ENCODE measurements around the gene CTCFL. TPM values are rescaled to one million over a fixed set of nuclear protein-coding genes. Genes with fewer than 3 reads are reported as not detected.
A peak's percentile ranks its signal among the peaks of the same experiment; 100 is the strongest.

CTCFL gene
- total RNA-seq, 2 donors from 2014 or later: 10.8 TPM; not detected in 1

- Histone ChIP-seq H3K27ac (no peak overlapping the region), H3K36me3 (no peaks in the 10 kb centered on the region), H3K27me3 (replicated peaks; ENCODE audit: insufficient read depth) (no peaks in the 10 kb centered on the region), H3K4me3 (no peak overlapping the region), H3K4me1 (replicated peaks) (no peaks in the 10 kb centered on the region), H3K9me3 (no peaks in the 10 kb centered on the region)
- DNase-seq (ENCODE audit: low spot score): no peak
- TF ChIP-seq POLR2AphosphoS5 (IDR thresholded peaks at IDR 0.05) (no peak), POLR2A (IDR thresholded peaks at IDR 0.05) (no peak), CTCF (IDR thresholded peaks at IDR 0.05) (no peak)
- 87% methylated on average over 11 of the region's 11 CpGs for WGBS
- intact Hi-C loops (cut with DNase I): no loop called here
These were observed 42.8 kb downstream of the CTCFL start for GRCh38 chr20:57482148-57482547.

- intact Hi-C loops (cut with DNase I): no loop called here
- 71% methylated on average over 8 of the region's 9 CpGs for WGBS
- no peaks in the 10 kb centered on the region for H3K36me3 ChIP-seq
- TF ChIP-seq POLR2A (IDR thresholded peaks at IDR 0.05) (no peak), CTCF (IDR thresholded peaks at IDR 0.05) (no peak), POLR2AphosphoS5 (IDR thresholded peaks at IDR 0.05) (no peak)
- no peaks in the 10 kb centered on the region for H3K9me3 ChIP-seq
- H3K4me1 ChIP-seq (replicated peaks): no peaks in the 10 kb centered on the region
- H3K4me3 ChIP-seq: no peak overlapping the region
- H3K27ac ChIP-seq: peak overlapping the region; percentile 8 to 31
- H3K27me3 ChIP-seq (replicated peaks; ENCODE audit: insufficient read depth): no peaks in the 10 kb centered on the region
- DNase-seq (ENCODE audit: low spot score): no peak
These were observed 43.6 kb downstream of the CTCFL start for GRCh38 chr20:57481281-57481711.

GRCh38 chr20:57480444-57481160 lies 44.3 kb downstream of the CTCFL start:
- Histone ChIP-seq H3K4me1 (replicated peaks) (no peaks in the 10 kb centered on the region), H3K4me3 (no peak overlapping the region), H3K9me3 (no peaks in the 10 kb centered on the region), H3K36me3 (no peaks in the 10 kb centered on the region), H3K27me3 (replicated peaks; ENCODE audit: insufficient read depth) (no peaks in the 10 kb centered on the region), H3K27ac (peak overlapping the region; percentile 8 to 31)
- no peak for TF ChIP-seq CTCF (IDR thresholded peaks at IDR 0.05)
- no peak for TF ChIP-seq POLR2A (IDR thresholded peaks at IDR 0.05)
- TF ChIP-seq POLR2AphosphoS5 (IDR thresholded peaks at IDR 0.05): no peak
- intact Hi-C loops (cut with DNase I): no loop called here
- no peak for DNase-seq (ENCODE audit: low spot score)
- 58% methylated on average over 17 of the region's 17 CpGs for WGBS

GRCh38 chr20:57479196-57479595 lies 45.7 kb downstream of the CTCFL start:
- H3K36me3 ChIP-seq: no peaks in the 10 kb centered on the region
- DNase-seq (ENCODE audit: low spot score): no peak
- intact Hi-C loops (cut with DNase I): loop anchor here (5.0 kb wide), 1 partner anchor 37 kb away; no protein-coding TSS in a partner anchor
- no peaks in the 10 kb centered on the region for H3K9me3 ChIP-seq
- H3K27me3 ChIP-seq (replicated peaks; ENCODE audit: insufficient read depth): no peaks in the 10 kb centered on the region
- 91% methylated on average over 3 of the region's 3 CpGs for WGBS
- no peak overlapping the region for H3K4me3 ChIP-seq
- no peaks in the 10 kb centered on the region for H3K4me1 ChIP-seq (replicated peaks)
- no peak for TF ChIP-seq CTCF (IDR thresholded peaks at IDR 0.05)
- no peak for TF ChIP-seq POLR2A (IDR thresholded peaks at IDR 0.05)
- TF ChIP-seq POLR2AphosphoS5 (IDR thresholded peaks at IDR 0.05): no peak
- H3K27ac ChIP-seq: no peak overlapping the region

- H3K27me3 ChIP-seq (replicated peaks; ENCODE audit: insufficient read depth): no peaks in the 10 kb centered on the region
- no peaks in the 10 kb centered on the region for H3K4me1 ChIP-seq (replicated peaks)
- no peak overlapping the region for H3K27ac ChIP-seq
- 44% methylated on average over 9 of the region's 9 CpGs for WGBS
- no peaks in the 10 kb centered on the region for H3K9me3 ChIP-seq
- DNase-seq (ENCODE audit: low spot score): no peak
- H3K36me3 ChIP-seq: no peaks in the 10 kb centered on the region
- no peak overlapping the region for H3K4me3 ChIP-seq
- intact Hi-C loops (cut with DNase I): loop anchor here (5.0 kb wide), 1 partner anchor 36 kb away; no protein-coding TSS in a partner anchor
- TF ChIP-seq POLR2A (IDR thresholded peaks at IDR 0.05) (no peak), CTCF (IDR thresholded peaks at IDR 0.05) (no peak), POLR2AphosphoS5 (IDR thresholded peaks at IDR 0.05) (no peak)
These were observed 46.8 kb downstream of the CTCFL start for GRCh38 chr20:57478176-57478575.
